ENCODE data around the gene SUCNR1. TPM values are rescaled to one million over a fixed set of nuclear protein-coding genes. Genes with fewer than 3 reads are reported as not detected.

The SUCNR1 gene
- total and polyA plus RNA-seq, 2 of the 4 experiments (the other 2 are of a cell fraction) = not detected

- Histone ChIP-seq H3K9ac (ENCODE audit: low read depth, low read length) (no peak overlapping the region), H3K9me3 (ENCODE audit: control insufficient read depth, insufficient read depth, low read length) (peaks cover 3% of the 10 kb centered on the region; the same call in 1 of the 2 replicates), H3K23ac (ENCODE audit: low read depth, low read length) (no peak overlapping the region), H3K27ac (ENCODE audit: insufficient read depth, low read length) (no peak overlapping the region), H2AK5ac (ENCODE audit: low read depth, low read length) (no peak overlapping the region), H4K20me1 (ENCODE audit: insufficient read depth, low read length) (no peaks in the 10 kb centered on the region), H3K18ac (ENCODE audit: low read depth, low read length) (peak overlapping the region; percentile 35; the same call in 1 of the 2 replicates), H2BK5ac (ENCODE audit: low read depth, low read length, poor library complexity, severe bottlenecking) (peak overlapping the region; percentile 10), H3K36me3 (ENCODE audit: control insufficient read depth, insufficient read depth, low read length) (no peaks in the 10 kb centered on the region), H3K9me1 (ENCODE audit: insufficient read depth, low read length) (peaks cover 6% of the 10 kb centered on the region; the same call in 1 of the 2 replicates), H2BK120ac (ENCODE audit: low read depth, low read length) (peak overlapping the region; percentile 53), H4K8ac (ENCODE audit: low read depth in 2 of 2, low read length in 2 of 2) (0 out of 4 replicates have a peak overlapping the region, but pooled peaks of 1 of the 2 experiments have one; percentile 18), H3K4ac (ENCODE audit: low read depth, low read length) (no peak overlapping the region), H3K56ac (ENCODE audit: extremely low read depth, insufficient read depth, low read length) (no peak overlapping the region; the same call in 1 of the 2 replicates), H3K4me2 (ENCODE audit: low read depth, low read length) (peak overlapping the region; percentile 18; the same call in 1 of the 2 replicates), H4K91ac (ENCODE audit: insufficient read depth, low read depth, low read length) (no peak overlapping the region), H3K79me1 (ENCODE audit: low read depth in 1 of 2, low read length in 2 of 2) (no peaks in the 10 kb centered on the region), H3K27me3 (ENCODE audit: control insufficient read depth, insufficient read depth, low read length) (no peaks in the 10 kb centered on the region), H2AK9ac (replicated peaks; ENCODE audit: low read depth, low read length, poor library complexity) (no peak overlapping the region), H2BK15ac (ENCODE audit: low read depth, low read length) (peak overlapping the region; percentile 66; the same call in 1 of the 3 replicates), H3K4me3 (ENCODE audit: insufficient read depth, low read depth, low read length) (no peak overlapping the region), H3K14ac (replicated peaks; ENCODE audit: low read depth, low read length) (no peak overlapping the region), H4K5ac (ENCODE audit: low read depth, low read length) (no peak overlapping the region), H3K4me1 (ENCODE audit: control insufficient read depth, insufficient read depth, low read length) (peaks cover 12% of the 10 kb centered on the region), H2AFZ (replicated peaks; ENCODE audit: low read length, poor library complexity) (no peak overlapping the region), H2BK20ac (ENCODE audit: low read depth, low read length) (peak overlapping the region; percentile 36; the same call in 1 of the 2 replicates)
- in situ Hi-C loops (cut with MboI; ENCODE audit: low sequenced_read_pairs) (no loop called here), intact Hi-C loops (cut with micrococcal nuclease) (loop anchor here (2.0 kb wide), 1 partner anchor 341 kb away; no protein-coding TSS in a partner anchor), dilution Hi-C loops (cut with HindIII; ENCODE audit: low sequenced_read_pairs, unreplicated experiment) (no loop called here)
- CTCF ChIA-PET = interaction anchor here (0.9 kb wide), 1 partner anchor 15 kb away, joined by 3 read pairs; no protein-coding TSS in a partner anchor
- TF ChIP-seq, protein P1, sequence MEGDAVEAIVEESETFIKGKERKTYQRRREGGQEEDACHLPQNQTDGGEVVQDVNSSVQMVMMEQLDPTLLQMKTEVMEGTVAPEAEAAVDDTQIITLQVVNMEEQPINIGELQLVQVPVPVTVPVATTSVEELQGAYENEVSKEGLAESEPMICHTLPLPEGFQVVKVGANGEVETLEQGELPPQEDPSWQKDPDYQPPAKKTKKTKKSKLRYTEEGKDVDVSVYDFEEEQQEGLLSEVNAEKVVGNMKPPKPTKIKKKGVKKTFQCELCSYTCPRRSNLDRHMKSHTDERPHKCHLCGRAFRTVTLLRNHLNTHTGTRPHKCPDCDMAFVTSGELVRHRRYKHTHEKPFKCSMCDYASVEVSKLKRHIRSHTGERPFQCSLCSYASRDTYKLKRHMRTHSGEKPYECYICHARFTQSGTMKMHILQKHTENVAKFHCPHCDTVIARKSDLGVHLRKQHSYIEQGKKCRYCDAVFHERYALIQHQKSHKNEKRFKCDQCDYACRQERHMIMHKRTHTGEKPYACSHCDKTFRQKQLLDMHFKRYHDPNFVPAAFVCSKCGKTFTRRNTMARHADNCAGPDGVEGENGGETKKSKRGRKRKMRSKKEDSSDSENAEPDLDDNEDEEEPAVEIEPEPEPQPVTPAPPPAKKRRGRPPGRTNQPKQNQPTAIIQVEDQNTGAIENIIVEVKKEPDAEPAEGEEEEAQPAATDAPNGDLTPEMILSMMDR (conservative IDR thresholded peaks at IDR 0.05; ENCODE audit: low read depth, low read length) = no peak
- TF ChIP-seq POLR2A (IDR thresholded peaks at IDR 0.05; ENCODE audit: low read depth, low read length) (no peak), CEBPB (IDR thresholded peaks at IDR 0.05; ENCODE audit: low read depth, low read length) (no peak), USF2 (IDR thresholded peaks at IDR 0.05; ENCODE audit: low read depth, low read length) (no peak), SMC3 (IDR thresholded peaks at IDR 0.05; ENCODE audit: low read depth, low read length) (no peak), CHD1 (IDR thresholded peaks at IDR 0.05; ENCODE audit: low read depth, low read length) (no peak)
- WGBS, 2 experiments (ENCODE audit: extremely low coverage in 2 of 2, insufficient read length in 1 of 2) = no CpG with 5 or more reads among the region's 2 CpGs
- peak; percentile 83 for DNase-seq
- ATAC-seq (ENCODE audit: low read depth) = peak; percentile 95
- no TSS peak for BruUV-seq (replicated peaks)
- POLR2A ChIA-PET (ENCODE audit: unreplicated experiment) = no interaction called here
Observed at GRCh38 chr3:151925876-151926275, 52.4 kb downstream of the SUCNR1 start.

All from IMR-90 (cell line).